GM18508 (cell line): ENCODE results near the gene ZNF512B.
A peak's percentile ranks its signal among the peaks of the same experiment; 100 is the strongest.
"Not testable (repeated sequence)": the region's sequence is repeated elsewhere in the genome, so short reads cannot be mapped to it uniquely, and the experiment has no call there.

Source experiments
- ATAC-seq: cut with Tn5 transposase; IDR thresholded peaks from one replicate; pipeline ENCODE4 v1.9.1; 2021; ENCODE audit warnings: moderate number of reproducible peaks; ENCODE audit not compliant: insufficient read depth, unreplicated experiment

ZNF512B gene, protein sequence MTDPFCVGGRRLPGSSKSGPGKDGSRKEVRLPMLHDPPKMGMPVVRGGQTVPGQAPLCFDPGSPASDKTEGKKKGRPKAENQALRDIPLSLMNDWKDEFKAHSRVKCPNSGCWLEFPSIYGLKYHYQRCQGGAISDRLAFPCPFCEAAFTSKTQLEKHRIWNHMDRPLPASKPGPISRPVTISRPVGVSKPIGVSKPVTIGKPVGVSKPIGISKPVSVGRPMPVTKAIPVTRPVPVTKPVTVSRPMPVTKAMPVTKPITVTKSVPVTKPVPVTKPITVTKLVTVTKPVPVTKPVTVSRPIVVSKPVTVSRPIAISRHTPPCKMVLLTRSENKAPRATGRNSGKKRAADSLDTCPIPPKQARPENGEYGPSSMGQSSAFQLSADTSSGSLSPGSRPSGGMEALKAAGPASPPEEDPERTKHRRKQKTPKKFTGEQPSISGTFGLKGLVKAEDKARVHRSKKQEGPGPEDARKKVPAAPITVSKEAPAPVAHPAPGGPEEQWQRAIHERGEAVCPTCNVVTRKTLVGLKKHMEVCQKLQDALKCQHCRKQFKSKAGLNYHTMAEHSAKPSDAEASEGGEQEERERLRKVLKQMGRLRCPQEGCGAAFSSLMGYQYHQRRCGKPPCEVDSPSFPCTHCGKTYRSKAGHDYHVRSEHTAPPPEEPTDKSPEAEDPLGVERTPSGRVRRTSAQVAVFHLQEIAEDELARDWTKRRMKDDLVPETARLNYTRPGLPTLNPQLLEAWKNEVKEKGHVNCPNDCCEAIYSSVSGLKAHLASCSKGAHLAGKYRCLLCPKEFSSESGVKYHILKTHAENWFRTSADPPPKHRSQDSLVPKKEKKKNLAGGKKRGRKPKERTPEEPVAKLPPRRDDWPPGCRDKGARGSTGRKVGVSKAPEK

DNA sequence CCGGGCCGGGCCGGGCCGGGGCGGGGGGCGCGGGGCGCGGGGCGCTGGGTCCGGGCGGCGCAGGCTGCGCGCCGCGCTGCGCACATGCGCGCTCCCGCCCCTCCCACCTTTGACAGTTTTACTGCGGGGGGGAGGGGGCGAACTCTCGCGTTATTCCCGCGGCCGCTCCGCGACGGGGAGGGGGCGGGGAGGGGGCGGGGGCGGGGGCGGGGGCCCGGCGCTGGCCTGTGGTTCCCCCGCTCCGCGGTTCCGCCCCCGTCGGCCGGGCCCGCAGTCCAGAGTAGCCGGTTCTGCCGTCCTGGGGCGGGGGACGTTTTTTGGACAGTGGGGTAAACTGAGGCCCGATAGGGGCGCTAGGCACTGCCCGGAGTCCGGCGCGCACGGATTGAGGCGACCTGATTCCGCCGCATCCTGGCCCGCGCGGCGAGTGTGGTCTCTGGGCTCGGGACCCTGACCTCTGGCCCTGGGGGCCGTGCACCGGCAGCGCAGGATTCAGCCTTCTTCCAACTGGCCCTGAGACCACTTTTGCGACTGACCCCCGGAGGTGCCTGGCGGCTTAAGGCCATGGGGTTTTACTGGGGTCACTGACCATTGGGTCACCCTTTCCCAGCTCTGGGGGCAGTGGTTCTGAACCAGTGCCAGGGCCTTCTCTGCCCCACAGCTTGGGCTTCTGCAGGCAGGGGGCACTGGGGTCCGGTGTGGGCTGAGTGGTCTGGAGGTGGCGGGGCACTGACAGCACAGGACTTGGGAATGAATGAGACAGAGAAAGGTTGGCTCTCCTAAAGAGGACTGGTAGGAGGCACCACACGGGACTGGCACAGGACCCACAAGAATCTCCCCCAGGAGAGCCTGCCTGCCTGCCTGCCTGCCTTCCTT, at the start of gene ZNF512B:
Gene ZNF512B (minus strand): TSS at position 93 of the 876 bp plus-strand sequence. CDS start 1,980 bp downstream, outside the sequence.
- no peak for ATAC-seq

DNA sequence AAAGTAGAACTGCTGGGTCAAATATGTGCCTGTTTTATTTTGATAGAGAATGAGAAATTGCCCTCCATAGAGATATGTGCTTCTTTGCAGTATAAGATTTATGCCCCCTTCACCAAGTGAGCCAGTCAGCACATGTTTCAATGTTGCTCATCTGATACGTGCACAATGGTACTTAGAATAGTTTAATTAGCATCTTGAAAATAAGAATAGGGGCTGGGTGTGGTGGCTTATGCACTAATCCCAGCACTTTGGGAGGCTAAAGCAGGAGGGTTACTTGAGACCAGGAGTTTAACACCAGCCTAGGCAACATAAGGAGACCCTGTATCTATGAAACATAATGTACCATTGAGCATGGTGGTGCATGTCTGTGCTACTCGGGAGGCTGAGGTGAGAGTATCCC, 45.9 kb upstream of the ZNF512B start:
- no peak for ATAC-seq

DNA sequence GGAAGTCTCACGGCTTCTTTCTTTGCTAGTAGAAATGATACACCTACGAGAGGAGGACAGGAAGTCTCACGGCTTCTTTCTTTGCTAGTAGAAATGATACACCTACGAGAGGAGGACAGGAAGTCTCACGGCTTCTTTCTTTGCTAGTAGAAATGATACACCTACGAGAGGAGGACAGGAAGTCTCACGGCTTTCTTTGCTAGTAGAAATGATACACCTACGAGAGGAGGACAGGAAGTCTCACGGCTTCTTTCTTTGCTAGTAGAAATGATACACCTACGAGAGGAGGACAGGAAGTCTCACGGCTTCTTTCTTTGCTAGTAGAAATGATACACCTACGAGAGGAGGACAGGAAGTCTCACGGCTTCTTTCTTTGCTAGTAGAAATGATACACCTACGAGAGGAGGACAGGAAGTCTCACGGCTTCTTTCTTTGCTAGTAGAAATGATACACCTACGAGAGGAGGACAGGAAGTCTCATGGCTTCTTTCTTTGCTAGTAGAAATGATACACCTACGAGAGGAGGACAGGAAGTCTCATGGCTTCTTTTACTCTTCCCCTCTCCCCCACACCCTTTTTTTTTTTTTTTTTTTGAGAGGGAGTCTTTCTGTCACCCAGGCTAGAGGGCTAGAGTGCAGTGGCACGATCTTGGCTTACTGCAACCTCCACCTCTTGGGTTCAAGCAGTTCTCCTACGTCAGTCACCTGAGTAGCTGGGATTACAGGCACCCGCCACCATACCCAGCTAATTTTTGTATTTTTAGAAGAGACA, 42.8 kb upstream of the ZNF512B start:
- ATAC-seq = not testable (repeated sequence)

DNA sequence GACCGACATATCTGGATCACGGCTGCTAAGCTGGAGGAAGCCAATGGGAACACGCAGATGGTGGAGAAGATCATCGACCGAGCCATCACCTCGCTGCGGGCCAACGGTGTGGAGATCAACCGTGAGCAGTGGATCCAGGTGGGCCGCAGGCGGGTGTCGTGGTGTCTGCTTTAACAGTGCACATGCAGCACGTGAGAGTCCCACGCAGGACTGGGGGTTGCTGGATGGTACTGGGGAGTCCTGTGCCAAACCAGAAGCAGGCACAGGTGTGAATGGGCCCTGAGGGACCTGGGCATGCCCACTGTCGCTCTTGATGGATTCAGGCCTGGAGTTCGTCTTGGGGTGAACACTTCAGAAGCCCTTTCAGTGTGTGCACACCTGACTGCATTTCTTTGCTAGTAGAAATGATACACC, 41.6 kb upstream of the ZNF512B start:
- no peak for ATAC-seq

DNA sequence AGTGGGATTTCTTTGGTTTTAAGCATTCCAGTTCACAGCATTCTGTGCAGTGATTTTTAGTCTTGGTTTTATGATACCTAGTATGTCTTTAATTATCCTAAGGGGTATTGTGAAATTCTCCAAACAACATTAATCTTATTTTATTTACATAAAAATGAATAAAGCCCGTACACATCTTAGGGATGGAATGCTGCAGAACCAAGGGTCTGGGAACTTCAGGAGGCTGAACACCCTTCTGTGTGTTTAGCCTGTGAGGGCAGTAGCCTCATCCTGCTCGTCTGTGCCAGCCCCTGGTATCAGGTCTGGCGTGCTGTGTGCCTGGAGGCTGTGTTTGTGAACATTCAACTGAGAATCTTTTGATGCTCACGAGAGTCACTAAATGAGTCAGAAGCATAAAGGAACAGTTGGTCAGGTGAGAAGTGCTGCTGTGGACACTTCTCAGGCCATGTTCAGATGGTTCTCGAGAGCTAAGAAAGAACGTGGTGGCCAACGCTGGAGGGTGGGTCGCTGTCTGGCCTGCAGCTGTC, 41.0 kb upstream of the ZNF512B start:
- ATAC-seq = no peak

DNA sequence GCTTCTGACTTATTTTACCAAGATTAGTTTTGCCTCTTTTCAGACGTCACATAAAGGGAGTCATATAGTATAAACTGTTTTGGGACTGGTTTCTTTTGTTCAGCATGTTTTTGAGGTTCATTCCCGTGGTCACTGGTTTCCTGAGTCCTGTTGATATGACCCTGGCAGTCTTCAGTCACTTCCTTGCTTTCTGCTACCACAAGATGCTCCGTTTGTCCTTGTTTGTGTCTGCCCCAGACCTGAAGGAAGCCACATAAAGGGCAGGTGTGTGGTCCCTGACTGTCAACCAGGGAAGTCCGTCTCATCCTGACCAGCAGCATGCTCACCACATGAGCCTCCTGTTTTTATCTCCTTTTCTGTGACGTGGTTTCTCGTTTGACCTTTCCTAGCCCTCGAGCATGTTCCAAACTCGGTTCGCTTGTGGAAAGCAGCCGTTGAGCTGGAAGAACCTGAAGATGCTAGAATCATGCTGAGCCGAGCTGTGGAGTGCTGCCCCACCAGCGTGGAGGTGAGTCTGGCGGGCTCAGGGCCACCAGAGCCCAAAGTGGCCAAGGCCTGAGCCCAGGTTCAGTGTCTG, 40.2 kb upstream of the ZNF512B start:
- ATAC-seq = no peak

DNA sequence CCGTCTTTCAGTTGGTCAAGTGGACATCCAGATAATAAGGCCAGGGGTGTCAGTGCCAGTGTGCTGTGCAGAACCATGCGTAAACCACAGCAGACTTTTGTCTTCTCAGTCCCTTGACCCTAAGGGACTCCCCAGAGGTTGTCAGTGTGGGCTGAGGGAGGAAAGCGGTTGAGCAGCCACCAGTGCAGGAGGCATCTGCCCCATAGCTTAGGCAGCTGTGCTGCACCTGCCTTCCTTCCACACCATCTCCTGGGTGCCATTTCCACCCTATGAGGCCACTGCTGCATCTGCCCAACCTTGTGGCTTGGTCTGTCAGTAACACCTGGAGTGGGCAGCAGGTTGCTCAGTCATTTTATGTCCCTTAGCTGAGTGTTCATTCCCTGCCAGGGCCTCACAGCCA, 37.2 kb upstream of the ZNF512B start:
- ATAC-seq = no peak

DNA sequence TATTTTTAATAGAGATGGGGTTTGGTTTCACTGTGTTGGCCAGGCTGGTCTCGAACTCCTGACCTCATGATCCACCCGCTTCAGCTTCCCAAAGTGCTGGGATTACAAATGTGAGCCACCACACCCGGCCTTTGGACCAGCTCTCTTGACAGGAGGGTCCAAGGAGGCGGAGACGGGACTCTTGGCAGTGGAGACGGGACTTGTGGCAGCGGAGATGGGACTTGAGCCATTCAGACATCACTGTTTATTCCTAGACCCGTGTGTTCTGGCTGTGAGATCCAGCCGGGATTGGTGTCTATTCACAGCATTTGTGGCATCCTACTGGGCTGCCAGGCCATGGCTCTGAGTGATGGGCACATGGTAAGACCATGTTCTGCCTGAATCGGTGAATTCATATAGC, 36.8 kb upstream of the ZNF512B start:
- no peak for ATAC-seq

DNA sequence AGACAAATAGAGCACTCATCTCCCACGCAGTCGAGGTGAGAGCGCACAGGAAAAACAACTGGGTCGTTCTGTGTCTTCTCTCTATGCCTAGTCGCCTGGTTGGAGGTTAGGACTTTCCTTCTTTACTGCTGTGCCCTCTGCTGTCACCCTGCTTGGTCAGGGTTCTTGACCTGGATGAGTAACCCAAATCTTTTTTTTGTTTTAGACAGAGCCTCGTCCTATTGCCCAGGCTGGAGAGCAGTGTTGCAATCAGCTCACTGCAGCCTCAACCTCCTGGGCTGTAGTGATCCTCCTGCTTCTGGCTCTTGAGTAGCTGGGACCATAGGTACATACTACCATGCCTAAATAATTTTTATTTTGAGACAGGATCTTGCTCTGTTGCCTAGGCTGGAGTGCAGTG, 35.7 kb upstream of the ZNF512B start:
- no peak for ATAC-seq

DNA sequence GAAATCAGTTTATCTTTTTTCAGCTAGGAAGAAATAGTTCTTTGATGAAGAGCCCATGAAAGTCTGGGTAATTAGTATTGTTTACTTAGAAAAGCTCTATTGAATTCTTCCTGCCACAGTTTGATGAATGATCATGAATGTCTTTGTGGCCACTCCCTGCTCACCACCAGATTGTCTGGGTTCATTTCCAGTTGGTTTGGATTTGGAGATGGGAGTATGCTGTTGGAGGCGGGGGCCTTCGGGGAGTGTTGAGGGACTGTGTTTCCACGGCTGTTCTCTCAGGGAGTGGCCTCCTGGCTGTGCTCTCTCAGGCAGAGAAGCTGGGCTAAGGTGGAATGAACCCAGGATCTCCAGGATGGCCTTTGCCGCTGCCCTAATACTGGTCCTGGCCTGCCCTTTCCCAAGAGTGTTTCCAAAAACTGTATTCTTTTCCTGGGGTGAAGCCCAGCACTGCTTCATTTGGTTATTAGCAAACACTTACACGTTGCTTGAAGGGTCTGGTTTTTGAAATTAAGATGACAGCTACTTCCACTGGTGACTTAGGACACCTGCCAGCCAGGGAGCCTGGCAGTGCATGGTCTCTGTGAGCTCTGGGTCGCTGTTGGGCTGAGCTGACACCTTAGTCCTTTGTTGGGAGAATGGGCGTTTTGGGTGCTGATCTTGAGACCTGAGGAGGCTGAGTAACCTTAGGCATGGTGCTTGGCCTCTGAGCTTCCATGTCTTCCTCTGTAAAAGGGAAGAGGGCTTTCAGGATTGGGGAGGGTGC, 34.4 kb upstream of the ZNF512B start:
- no peak for ATAC-seq

DNA sequence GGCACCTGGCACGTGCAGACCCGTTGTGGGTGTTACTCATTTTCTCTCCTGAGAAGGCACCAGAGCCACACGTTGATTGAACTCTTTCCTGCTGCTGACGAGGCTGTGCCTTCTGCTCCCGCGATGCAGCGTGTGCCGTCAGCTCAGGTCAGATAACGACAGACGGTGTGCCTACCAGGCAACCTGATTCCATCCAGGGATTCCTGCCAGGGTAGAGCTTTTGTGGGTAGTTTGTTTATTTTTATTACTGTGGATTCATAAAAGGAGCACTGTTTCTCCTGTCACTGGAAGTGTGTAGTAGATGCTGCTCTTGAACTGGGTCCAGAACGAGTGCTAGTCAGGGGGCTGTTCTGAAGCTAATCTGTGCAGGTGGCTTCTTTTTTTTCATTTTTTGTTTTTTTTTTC, 31.9 kb upstream of the ZNF512B start:
- no peak for ATAC-seq

DNA sequence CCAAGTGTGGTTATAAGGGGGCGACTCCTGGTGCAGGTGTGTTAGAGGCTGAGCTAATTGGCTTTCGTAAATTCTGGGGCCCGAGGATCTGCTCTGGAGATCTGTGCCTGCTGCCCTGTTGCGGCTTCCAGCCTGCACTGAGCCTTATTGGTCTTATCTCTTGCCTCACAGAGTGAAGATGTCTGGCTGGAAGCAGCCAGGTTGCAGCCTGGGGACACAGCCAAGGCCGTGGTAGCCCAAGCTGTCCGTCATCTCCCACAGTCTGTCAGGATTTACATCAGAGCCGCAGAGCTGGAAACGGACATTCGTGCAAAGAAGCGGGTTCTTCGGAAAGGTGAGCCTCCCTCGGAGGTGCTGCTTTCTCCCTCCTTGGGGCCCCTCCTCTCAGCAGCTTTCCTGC, 31.2 kb upstream of the ZNF512B start:
- no peak for ATAC-seq

DNA sequence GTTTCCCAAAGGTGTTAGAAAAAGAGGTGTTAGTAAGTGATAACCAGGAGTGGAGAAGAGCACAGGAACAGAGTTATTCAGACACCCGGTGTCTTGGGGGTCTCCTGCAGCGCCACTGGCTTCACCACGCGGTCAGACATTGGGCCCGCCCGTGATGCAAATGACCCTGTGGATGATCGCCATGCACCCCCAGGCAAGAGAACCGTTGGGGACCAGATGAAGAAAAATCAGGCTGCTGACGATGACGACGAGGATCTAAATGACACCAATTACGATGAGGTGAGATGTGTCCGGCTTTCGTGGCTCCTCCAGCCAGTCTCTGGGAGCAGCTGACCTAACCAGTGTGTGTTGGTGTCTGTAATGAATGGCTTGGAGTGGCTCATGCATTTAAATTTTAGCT, 13.2 kb upstream of the ZNF512B start:
- no peak for ATAC-seq

DNA sequence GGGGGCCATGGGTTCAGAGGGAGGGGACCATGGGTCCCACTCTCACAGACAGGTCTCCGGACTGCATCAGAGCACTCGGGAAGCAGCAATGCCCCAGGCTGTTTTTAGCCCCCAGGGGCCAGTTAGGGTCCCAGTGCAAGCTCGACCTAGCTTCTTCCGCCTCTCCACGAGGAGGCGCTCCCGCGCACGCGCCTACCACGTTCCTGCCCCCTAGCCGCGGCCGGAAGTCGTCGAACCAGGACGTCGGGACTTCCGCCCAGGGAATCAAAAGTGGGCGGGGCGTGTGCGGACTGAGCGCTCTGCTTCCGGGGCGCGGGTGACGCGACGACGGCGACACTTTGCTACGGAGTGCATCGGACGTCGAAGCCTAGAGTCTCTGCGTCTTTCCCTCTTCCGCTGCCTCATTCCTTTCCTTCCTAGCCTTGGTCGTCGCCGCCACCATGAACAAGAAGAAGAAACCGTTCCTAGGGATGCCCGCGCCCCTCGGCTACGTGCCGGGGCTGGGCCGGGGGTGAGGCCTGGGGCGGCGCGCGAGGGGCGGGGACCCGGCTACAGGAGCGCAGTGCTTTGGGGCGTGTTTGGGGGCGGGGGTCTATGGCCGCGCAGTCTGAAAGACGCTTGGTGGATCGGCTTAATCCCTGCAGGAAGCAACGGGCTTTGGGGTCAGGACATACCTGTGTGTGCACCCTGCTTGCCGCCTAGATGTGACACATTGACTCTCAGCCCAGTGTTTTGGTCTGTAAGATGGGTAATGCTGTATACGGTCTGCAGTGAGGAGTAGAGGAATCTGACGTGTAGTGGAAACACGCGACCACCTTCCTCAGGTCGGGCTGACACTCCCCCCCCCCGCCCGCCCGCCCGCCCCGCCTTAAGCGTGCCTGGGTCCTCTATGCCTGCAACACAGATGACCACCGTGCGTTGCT, 11.3 kb upstream of the ZNF512B start, which contains the start of gene PRPF6:
Gene PRPF6 (plus strand): TSS at position 327 of the 923 bp plus-strand sequence. CDS start 114 bp downstream, at position 441.
- ATAC-seq = peak; percentile 42

DNA sequence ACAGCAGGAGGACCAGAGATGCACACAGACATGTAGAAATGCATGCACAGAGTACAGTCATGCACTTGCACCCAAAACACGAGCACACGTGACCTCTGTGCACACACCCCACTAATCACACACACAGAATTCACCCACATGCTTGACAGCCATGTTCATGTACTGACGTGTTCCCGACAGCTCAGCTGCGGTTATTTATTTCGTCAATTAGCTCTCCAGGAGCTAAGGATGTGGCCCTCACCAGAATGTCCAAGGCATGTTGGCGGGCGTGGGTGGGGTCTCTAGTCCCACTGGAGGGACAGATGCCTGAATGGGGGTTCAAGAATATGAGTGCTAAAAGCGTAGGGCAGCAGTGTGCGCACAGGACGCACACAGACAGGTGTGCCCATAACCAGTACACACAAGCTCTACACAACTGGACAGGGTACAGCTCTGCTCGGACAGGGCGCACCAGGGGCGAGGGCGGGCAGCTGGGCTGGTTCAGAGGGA, 10.6 kb upstream of the ZNF512B start:
- peak; percentile 13 for ATAC-seq

DNA sequence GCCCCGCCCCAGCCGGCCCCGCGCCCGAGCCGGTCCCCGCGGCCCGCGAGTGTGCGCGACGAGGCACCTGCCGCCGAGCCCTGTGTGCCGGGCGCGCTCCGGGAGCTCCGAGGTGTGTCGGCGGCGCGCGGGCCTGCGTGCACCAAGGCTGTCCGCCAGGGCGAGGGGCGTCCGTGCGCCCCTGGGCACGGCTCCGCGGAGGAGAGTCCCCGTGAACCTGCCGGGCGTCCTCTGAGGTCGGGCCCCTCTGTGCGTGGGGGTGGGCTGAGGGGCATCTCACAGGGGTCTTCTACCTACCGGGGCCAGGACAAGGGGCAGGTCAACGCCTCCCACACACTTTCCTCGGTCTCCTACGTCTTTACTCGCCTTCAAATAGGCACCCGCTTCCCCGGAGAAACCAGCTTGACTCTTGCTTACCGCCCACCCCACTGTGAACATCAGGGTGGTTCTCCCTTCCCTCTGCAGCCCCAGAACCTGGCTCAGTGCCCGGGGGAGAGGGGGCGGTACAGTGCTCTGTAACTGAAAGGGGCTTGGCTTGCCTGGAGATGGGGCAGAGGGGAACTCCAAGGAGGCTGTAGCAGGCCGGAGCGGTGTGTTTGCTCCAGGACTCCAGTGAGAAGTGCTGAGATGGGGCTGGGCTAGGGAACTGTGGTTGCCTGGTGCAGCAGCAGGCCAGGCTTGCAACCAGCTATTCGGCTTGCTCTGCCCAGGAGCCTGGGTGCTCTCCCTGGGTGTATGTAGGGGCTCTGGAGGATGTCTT, 10.0 kb upstream of the ZNF512B start, which contains the start of gene SAMD10:
Gene SAMD10 (minus strand): TSS at position 86 of the 760 bp plus-strand sequence. CDS start 175 bp downstream, outside the sequence.
- ATAC-seq = peak; percentile 13
